VCaP (cell line): ENCODE data around the gene CFAP97D2.
"Not testable (repeated sequence)": the region's sequence is repeated elsewhere in the genome, so short reads cannot be mapped to it uniquely, and the experiment has no call there.

Experiments used
- H3K27ac ChIP-seq: fragments of 450-650 bp; 2 replicates; pipeline ENCODE4 v1.5.1; 2017
- CTCF ChIP-seq: fragments of 450-650 bp; conservative IDR thresholded peaks from 2 replicates; pipeline ENCODE4 v1.5.1; 2017; ENCODE audit warnings: mild to moderate bottlenecking, moderate library complexity

The CFAP97D2 gene

GRCh38 chr13:114179087-114179658 is at the start of gene CFAP97D2:
Gene CFAP97D2, plus strand, starts transcription at chr13:114179257. Its CDS starts 74 bp downstream, at chr13:114179331.
- no peak within 1 kb of the TSS for H3K27ac ChIP-seq
- TF ChIP-seq CTCF, result no peak

- H3K27ac ChIP-seq, result no peak overlapping the region
- no peak for TF ChIP-seq CTCF
Measured at GRCh38 chr13:114129649-114130062, 49.4 kb upstream of the CFAP97D2 start.

- no peak overlapping the region for H3K27ac ChIP-seq
- TF ChIP-seq CTCF, result no peak
Measured at GRCh38 chr13:114130131-114130836, 48.8 kb upstream of the CFAP97D2 start.

- TF ChIP-seq CTCF, result no peak
- no peak overlapping the region for H3K27ac ChIP-seq
Measured at GRCh38 chr13:114130837-114131582, 48.0 kb upstream of the CFAP97D2 start.

- no peak overlapping the region; the same call in 1 of the 2 replicates for H3K27ac ChIP-seq
- no peak for TF ChIP-seq CTCF
Measured at GRCh38 chr13:114131583-114132418, 47.3 kb upstream of the CFAP97D2 start.

GRCh38 chr13:114132419-114133121 is 46.5 kb upstream of the CFAP97D2 start, which contains the start of gene RASA3:
Gene RASA3, minus strand, starts transcription at chr13:114132623. Its CDS starts 134 bp downstream, at chr13:114132489.
- H3K27ac ChIP-seq, result no peak within 1 kb of the TSS; the same call in 1 of the 2 replicates
- no peak for TF ChIP-seq CTCF

GRCh38 chr13:114133126-114133525 is 45.9 kb upstream of the CFAP97D2 start:
- H3K27ac ChIP-seq, result not testable (repeated sequence)

- H3K27ac ChIP-seq, result not testable (repeated sequence)
Measured at GRCh38 chr13:114133552-114133951, 45.5 kb upstream of the CFAP97D2 start.
